Muscle of back (tissue), 11 donors: ENCODE results near the gene EPHA7. TPM values are rescaled to one million over a fixed set of nuclear protein-coding genes. Genes with fewer than 3 reads are reported as not detected.

ENCODE experiments used
- DNase-seq, 3 donors: peaks; one replicate each; pipeline versions ENCODE4 v3.0.0 to v3.0.0-alpha.2; 2013
- polyA plus RNA-seq, 10 donors: library from polyadenylated mRNA; unstranded; fragments of 120-200 nt; gene quantifications; one replicate each; pipeline ENCODE4 v1.2.1, GENCODE V29; 2013; ENCODE audit not compliant: insufficient read length in 10 of 10

Gene EPHA7
- polyA plus RNA-seq, 10 donors: 3.8 to 14.8 (median 6.9) TPM

DNA sequence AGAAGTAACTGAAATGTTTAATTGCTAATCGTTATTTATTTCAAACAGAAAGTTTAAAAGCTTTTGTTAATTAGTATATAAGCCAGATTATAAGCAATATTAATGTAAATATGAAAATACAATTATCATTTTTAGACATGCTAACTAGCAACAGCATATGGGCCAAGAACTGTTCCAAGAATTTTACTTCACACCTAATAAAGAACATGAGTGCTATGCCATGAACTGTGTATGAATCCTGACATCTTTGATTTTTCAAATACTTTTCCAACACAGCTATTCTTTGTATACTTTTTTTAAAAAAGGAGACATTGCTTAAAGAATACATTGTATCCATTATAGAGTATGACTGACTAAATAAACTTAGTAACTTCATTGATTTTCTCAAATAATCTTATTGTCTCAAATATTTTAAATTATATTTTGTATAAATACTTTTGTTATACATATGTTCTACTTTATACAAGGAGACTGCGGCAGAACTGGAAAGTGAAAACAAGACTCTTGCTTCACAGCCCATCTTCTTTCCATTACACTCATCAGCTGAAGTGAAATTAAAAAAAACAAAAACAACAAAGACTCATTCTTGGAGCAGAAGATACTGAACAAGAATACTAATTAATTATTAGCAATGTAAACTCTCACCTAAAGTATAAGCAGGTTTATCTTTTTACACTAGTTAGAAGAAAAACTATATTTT, 89.9 kb downstream of the EPHA7 start:
- no peak for DNase-seq

DNA sequence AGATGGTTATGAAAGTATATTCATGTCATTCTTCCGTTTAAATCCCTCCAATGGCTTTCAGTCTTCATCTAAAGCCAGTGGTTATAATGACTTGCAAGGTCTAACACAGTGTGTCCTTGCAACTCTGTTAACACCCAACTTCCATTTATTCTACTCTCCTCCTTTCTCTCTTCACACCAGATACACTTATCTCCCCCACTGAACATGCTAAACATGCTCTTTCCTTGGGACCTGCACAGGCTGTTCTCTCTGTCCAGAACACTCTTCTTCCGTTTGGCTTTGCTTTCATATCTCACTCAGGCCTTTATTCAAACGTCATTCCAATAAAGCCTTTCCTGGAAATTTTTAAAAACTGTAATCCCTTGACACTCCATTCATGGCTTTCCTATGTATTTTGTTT, 91.5 kb downstream of the EPHA7 start:
- DNase-seq: peak in 2 of 3 donors; percentile 0 to 35

DNA sequence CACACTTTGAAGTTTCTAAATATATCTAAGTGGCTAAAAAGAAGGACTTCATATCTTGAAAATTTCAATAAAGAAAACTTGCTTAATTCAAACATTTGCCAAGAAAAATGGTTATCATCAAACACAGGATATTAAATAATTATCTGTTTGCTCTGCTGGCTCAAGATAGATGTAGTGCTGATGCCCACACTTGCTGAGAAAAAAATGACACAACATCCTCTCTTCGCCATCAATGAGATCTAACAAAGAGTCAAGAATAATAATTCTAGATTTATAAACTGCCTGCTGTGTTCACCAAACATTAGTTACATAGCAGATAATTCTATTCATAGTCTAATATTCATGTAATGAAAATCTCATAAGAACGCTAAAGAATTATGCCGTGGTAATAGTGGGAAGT, 93.6 kb downstream of the EPHA7 start:
- no peak for DNase-seq

DNA sequence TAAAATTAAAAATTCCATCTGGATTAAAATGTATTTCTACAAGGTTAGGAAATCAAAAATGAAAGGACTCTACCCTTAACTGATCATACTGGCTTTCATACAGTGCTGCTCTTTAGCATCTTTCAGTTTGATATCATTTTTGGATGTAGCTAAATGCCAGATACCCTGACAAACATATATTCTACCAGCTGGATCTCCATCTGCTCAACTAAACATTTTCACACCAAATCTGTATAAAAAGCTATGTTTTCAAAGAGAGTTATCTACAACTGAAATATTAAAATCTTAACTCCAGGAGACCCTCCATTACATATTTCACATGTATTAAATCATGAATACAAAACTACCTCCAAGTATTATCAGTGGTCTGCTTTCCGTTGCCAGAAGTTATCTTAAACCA, 95.7 kb downstream of the EPHA7 start:
- DNase-seq: no peak

DNA sequence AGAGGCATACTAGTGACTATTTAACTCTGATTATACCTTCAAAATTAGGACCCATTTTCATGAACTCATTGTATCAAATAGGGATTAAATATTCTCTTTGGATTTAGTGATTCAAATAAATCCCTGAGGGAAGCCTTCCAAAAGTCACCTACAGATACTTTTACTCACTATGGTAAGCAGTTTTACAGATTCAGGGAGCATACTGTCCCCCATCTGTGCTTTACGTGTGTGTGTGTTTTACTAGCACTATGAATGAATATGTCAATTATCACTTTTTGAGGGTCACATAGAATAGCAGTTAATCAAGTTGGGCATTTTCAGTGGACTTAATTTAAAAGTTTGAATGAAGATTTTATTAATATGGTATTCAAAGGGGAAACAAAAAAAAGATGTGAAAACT, 96.7 kb downstream of the EPHA7 start:
- DNase-seq: no peak

DNA sequence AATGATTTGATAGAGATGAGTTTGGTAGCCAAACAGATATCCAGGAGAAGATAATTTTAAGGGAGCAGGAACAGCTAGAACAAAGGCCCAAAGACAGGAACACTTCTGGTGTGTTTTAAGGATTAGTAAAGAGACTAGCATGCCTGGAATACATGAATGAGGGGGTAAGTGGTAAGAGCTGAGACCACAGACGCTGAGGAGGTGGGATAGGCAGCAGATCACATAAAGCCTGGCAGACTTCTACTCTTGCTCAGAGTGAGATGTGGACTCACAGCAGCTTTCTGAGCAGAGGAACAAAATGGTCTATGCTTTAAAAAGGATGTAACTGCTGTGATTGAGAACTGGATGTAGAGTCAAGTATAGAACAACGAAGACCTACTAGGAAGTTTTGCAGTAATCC, 100.1 kb downstream of the EPHA7 start:
- DNase-seq: no peak

DNA sequence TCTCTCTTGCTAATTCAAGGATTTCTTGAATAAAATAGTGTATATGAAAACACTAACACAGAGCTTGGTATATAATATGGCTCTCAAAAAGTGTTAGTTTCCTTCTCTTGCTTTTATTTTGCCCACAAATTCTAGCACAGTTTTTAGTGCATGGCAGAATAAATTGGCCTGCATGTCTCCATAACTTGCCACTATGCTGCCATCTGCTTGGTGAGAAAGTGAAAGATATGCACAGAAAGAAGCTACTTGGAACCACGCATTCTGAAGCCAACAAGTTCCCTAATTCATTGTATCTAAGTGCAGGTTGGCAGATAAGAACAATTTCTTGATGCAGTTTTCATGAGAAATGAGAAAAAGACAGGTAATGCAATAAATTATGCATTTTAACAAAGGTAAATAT, 101.2 kb downstream of the EPHA7 start:
- no peak for DNase-seq

DNA sequence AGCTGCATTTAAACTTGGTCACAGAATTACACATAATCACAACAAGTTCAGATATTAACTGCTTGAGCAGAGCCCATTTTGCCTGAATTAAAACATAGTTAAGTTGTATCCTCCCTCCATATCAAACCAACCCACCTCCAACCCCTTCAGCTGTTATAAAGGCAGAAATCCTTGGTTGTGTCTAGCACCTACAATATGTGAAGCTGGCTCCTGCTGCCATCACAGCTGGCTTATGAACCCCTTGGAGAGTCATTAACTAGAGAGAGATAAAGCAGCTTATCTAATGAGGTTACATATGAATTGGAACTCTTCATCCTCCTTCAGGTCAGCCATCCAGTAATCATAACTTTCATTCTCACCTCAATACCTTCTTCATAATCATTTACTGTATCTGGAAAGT, 101.8 kb downstream of the EPHA7 start:
- DNase-seq: no peak

DNA sequence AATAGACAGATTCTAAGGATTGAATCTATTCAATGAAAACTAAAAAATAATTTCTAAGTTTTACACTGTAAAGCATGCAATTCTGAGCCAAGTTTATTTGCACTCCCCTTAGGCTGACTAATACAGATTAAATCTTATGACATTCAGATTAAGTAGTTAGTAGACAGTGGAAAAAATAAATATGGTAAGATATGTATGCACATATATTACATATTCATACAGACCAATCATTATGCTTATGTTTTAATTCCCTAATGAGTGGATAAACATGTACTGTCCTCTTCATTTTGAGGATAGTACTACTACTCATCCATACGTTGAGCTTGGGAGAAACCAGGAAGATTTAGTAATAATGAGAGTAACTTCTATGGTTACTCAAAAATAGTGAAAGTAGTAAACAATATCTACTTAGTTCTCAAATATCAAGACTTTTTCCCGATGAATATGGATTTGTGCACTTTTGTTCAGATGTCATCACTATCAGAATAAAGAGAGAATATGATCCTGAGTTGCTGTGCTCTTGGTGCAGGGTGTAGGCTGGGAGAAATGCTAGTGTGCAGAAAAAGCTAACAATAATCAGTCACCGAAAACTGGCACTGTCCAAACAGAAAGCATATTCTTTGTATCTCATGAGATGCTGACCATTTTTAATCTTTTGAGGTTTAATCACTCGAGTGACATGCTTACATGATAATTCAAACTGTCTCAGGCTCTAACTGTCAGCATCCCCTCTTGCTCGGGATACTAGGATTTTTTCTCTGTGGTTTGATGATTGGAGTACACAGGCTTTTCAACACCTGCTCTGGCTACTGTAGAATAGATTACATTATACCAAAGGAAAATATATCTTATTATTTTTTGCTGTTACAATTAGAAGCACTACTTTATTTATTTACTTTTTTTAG, 111.6 kb downstream of the EPHA7 start:
- peak in 1 of 3 donors; percentile 6 for DNase-seq

DNA sequence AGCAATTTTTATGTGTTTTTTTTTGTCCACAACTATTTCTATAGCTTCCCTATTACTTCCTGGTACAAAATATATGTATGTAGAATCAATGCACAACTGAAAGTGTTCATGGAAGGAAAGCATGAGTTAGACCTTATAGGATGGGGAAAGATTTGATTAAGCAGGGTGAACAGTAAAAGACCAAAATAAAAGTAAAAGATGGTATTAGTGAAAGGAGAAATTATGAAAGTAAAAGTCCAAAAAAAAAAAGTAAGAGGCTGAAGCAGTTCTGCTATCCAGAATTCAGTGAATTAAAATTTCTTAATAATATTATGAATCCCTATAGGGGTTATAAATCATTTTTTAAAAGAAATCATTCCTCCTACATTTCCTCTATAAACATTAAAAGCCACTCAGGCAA, 114.3 kb downstream of the EPHA7 start:
- no peak for DNase-seq

DNA sequence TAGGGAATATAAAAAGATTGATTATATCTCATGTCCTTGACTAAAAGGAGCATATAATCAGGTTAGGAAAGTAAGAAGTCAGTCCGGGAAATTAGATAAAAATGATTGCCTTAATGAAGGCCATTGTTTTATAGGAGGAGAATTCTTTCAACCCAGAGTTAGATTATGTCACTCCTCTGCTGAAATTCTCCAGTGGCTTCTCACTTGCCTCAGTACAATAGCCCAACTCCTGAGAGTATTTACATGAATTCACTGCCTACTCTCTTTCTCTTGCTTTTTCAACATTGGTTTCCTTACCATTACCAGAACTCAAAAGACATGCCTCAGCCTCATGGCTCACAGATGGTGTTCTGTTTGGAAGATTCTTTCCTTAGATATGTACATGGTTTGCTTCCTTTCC, 114.9 kb downstream of the EPHA7 start:
- DNase-seq: no peak

DNA sequence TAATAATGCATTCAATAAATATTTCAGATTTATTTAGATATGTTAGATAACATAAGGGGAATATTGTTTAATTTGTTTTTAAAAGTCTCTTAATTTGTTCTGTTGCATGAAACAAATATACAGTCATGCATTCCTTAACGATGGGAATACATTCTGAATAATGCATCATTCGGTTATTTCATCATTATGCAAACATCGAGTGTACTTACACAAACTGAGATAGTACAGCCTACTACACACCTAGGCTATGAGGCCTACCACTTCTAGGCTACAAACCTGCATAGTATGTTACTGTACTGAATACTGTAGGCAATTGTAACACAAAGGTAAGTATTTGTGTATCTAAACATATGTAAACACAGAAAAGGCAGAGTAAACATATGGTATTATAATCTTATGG, 118.7 kb downstream of the EPHA7 start:
- DNase-seq: no peak

DNA sequence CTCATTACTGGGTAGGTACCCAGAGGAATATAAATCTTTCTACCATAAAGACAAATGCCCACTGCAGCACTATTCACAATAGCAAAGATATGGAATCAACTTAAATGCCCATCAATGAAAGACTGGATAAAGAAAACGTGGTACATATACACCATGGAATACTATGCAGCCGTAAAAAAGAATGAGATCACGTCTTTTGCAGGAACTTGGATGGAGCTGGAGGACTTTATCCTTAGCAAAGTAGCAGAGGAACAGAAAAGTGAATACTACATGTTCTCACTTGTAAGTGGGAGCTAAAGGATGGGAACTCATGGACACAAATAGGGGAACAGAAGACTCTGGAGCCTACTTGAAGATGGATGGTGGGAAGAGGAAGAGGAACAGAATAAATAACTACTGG, 119.7 kb downstream of the EPHA7 start:
- DNase-seq: no peak

DNA sequence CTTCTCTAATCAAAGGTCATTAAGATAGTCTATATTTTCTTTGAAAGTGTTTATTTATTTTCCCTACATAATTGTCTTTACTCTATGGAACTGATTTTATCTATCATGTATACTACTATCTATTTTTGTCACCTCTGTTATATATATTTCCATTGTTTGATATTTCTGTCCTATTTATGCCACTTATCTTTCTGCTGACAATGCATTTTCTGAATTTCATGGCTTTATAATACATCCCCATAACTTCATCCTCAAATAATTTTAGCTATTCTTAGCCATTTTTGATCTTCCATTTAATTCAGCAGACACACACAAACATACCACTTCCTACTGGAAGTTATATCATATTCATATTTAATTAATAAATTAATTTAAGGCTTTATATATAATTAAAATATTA, 123.7 kb downstream of the EPHA7 start:
- DNase-seq: no peak

DNA sequence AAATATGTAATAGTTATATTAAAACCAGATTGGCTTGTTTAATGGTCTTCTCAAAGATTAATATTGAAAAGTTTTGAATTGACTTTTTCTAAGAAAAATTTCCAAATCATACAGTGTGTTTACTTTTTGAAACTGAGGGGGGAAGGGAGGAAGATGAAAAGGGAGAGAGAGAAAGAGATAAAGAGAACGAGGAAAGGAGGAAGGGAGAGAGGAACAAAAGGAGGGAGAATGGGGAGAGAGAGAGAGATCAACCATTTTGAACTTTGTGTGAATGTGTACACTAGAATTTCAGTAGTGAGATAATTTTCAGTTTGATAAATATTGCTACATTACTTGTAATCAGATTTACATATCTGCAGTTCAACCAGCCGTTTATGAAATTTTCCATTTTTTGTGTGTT, 124.5 kb downstream of the EPHA7 start:
- DNase-seq: no peak

DNA sequence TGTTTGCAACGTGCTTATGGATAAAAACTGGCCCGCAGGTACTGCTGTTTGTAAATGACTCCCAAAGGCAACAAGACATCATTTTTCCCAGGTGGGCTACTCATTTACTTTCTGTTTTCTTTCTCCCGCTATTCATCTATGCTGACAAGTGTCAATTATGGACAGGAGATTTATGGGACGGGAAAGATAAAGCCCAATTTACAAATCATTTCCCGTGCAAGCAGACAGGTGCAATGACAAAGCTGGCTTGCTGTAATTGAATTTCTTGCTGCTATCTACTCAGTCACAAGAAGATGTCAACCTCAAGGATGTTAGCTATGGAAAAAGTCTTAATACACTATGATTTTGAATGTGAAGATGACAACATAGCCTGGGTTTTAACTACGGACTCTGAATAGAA, 125.5 kb downstream of the EPHA7 start:
- no peak for DNase-seq

DNA sequence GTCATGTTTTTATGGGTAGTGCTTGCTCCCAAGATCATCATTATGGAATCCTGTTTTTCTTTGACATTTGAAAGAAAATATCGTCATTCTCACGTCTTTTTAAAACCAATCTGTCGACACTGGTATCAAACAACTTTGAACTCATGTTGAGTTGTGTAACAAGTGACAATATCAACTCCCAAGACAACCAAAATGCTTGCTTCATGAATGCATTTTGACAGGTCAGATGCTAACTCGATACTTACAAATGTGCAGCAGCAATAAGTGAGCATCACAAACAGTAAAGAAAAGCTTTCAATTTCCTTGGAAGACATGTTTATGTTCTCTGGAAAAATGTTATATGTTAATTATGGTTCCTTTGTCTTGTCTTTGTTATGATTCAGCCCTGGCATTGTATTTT, 125.9 kb downstream of the EPHA7 start:
- no peak for DNase-seq

DNA sequence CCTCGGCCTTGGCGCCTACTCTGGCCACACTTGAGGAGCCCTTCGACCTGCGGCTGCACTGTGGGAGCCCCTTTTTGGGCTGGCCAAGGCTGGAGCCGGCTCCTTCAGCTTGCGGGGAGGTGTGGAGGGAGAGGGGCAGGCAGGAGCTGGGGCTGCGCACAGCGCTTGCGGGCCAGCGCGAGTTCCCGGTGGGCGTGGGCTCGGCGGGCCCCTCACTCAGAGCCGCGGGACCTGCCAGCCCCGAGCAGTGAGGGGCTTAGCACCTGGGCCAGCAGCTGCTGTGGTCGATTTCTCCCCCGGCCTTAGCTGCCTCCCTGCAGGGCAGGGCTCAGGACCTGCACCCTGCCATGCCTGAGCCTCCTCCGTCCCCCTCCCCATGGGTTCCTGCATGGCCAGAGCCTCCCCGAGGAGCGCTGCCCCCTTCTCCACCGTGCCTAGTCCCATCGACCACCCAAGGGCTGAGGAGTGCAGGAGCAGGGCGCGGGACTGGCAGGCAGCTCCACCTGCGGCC, 136.8 kb downstream of the EPHA7 start:
- DNase-seq: no peak

DNA sequence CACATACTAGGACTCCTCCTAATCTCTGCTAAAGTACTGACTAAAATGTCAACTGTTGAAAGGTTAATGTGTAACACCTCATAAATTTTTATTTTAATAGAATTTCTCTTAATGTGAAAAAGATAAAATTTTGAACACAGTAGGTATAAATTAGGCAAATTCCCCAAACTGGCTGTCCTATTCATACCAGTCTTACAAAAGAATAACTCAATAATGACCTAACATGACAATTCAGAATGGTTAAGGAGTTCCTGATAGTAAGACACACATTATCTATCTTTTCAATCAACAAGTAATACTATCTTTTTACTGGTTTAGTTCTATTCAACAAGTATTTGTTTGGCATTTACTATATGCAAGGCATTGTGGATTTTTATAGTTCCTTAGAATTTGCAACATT, 141.1 kb downstream of the EPHA7 start:
- no peak for DNase-seq

DNA sequence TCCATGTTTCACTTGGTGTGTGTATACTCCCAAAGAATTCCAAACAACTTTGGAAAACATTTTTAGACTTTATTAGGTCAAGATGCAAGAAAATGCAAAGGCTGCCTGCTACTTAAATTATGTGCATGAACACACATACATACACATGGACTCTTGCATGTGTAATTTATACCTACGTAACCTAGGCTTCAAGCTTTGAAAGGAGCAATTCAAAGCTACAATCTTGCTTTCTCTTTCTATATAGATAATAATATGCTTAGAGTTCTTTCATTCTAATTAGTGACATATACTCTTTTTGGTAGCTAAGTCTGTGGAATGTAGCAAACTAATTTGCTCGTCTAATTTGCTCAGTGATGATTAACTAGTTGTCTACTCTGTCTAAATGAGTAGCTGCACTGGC, 146.5 kb downstream of the EPHA7 start:
- peak in 1 of 3 donors; percentile 19 for DNase-seq

DNA sequence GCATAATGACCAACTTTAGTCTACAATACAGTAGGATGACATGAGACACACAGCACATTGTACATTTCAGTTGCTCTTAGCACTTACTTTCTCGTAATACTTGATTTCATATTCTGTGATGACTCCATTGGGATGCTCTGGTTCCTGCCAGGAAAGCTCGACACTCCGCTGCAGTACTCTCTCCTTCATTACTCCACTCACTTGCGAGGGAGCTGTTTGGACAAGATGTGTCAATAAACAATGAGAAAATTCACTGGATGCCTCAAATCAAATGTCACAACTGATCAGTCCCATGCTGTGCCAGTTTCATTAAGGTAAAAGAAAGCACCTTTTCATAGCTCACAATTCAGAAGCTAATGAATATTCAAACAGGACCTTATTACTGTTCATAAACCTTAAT, 147.1 kb downstream of the EPHA7 start:
- peak in 2 of 3 donors; percentile 34 to 72 for DNase-seq

DNA sequence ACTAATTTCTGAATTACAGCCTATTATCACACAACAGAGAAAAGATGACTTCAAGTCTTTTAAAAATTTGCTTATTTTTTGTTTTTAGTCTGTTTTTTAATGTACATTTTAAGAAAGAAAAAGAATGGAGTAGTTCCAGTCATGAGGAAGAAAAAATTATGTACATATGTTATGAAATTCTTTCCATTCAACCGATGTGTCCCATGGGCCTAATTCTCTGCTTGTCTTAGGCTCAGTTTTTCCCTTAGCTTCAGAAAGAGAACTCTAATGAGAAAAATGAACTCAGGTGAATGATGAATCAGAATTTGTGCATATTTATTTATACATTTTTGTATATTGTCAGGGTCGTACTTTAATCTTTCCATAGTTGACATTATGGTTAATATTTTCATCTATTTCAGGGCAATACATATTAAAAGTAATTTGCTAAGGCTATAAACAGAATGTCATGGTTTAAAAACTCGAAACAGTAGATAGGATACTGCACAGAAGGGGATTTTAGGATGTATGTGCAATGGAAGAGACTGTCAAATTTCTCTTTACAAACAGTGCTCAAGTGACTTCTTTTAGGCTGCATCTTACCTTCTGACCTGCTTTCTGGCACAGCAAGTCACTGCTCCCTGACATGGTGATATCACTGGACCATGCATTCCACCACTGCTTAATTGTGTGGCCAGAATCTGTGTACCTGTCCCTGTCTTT, 153.1 kb downstream of the EPHA7 start:
- DNase-seq: peak; percentile 29 to 89 (median 32)

DNA sequence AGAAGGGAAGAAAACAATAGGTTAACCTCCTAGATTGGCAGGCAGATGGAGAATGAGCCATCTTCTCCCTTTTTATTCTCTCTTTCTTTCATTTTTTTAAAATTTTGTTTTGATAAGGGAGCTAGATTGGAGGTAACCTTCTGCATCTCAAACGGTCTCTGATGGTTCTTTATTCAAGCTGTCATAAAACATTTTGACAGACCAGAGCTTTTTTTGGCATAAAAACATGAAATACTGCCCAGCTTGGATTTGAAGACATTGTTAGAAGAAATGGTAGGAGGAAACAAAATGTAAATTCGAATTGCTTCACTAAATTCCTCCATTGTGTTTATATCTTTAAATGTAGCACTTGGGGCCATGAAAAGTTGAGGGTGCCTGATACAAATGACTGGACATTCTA, 158.5 kb downstream of the EPHA7 start:
- no peak for DNase-seq
